Neural progenitor cell (in vitro differentiated cells): ENCODE results near the gene PHF1.

Experiments
- CTCF ChIP-seq: fragments of 200-600 bp; sonication (generic); IDR thresholded peaks from 2 replicates; pipeline ENCODE4 v1.5.1; 2017; ENCODE audit warnings: antibody characterized with exemption, mild to moderate bottlenecking
- EZH2 ChIP-seq: fragments of 200-600 bp; sonication (generic); IDR thresholded peaks from 2 replicates; pipeline ENCODE4 v1.6.1; 2017; ENCODE audit warnings: antibody characterized with exemption, mild to moderate bottlenecking, moderate library complexity

- TF ChIP-seq CTCF, result peak; percentile 19
- no peak for TF ChIP-seq EZH2
Measured at GRCh38 chr6:33407132-33407718, 3.6 kb upstream of the PHF1 start.
